Trophoblast cell (in vitro differentiated cells and primary cell): ENCODE results near the gene SPATA17.

Source experiments
- DNase-seq, 2 donors: peaks; one replicate each; pipeline ENCODE4 v3.0.0-alpha.2; 2016
- H2AFZ ChIP-seq: 2 replicates; pipeline ENCODE4 v1.6.1; 2013; ENCODE audit warnings: low read length, moderate library complexity, mild to moderate bottlenecking; ENCODE audit not compliant: insufficient read depth, poor library complexity
- H2AK5ac ChIP-seq: 2 replicates; pipeline ENCODE4 v1.6.1; 2013; ENCODE audit warnings: mild to moderate bottlenecking, low read length
- H2BK120ac ChIP-seq: 2 replicates; pipeline ENCODE4 v1.6.1; 2013; ENCODE audit warnings: low read length, mild to moderate bottlenecking, moderate library complexity; ENCODE audit not compliant: insufficient read depth, poor library complexity
- H2BK12ac ChIP-seq: 2 replicates; pipeline ENCODE4 v1.6.1; 2013; ENCODE audit warnings: mild to moderate bottlenecking, low read length, moderate library complexity
- H2BK5ac ChIP-seq: 2 replicates; pipeline ENCODE4 v1.6.1; 2013; ENCODE audit warnings: low read length, low read depth, moderate library complexity, mild to moderate bottlenecking; ENCODE audit not compliant: poor library complexity
- H3K14ac ChIP-seq: 2 replicates; pipeline ENCODE4 v1.6.1; 2013; ENCODE audit warnings: mild to moderate bottlenecking, low read length
- H3K18ac ChIP-seq: 2 replicates; pipeline ENCODE4 v1.6.1; 2013; ENCODE audit warnings: mild to moderate bottlenecking, low read length
- H3K23ac ChIP-seq: 2 replicates; pipeline ENCODE4 v1.6.1; 2013; ENCODE audit warnings: low read length
- H3K27ac ChIP-seq: 2 replicates; pipeline ENCODE4 v1.5.1; 2013; ENCODE audit warnings: low read depth, mild to moderate bottlenecking, inconsistent platforms, low read length, moderate library complexity
- H3K27me3 ChIP-seq: 2 replicates; pipeline ENCODE4 v1.6.1; 2013; ENCODE audit warnings: inconsistent platforms, mild to moderate bottlenecking, low read length, moderate library complexity; ENCODE audit not compliant: insufficient read depth
- H3K36me3 ChIP-seq, 2 experiments: 1 replicate in 1 of 2; 2 replicates in 1 of 2; pipeline ENCODE4 v1.6.1; 2013; ENCODE audit warnings: low read length in 2 of 2, mild to moderate bottlenecking in 2 of 2, moderate library complexity in 1 of 2; ENCODE audit not compliant: insufficient read depth in 2 of 2, control insufficient read depth in 1 of 2
- H3K4ac ChIP-seq: 2 replicates; pipeline ENCODE4 v1.6.1; 2013; ENCODE audit warnings: low read depth, mild to moderate bottlenecking, low read length, moderate library complexity
- H3K4me1 ChIP-seq, 2 experiments: 1 replicate in 1 of 2; 2 replicates in 1 of 2; pipeline ENCODE4 v1.6.1; 2013; ENCODE audit warnings: low read length in 2 of 2, mild to moderate bottlenecking in 2 of 2, moderate library complexity in 1 of 2; ENCODE audit not compliant: insufficient read depth in 2 of 2, control insufficient read depth in 1 of 2
- H3K4me2 ChIP-seq: 2 replicates; pipeline ENCODE4 v1.6.1; 2013; ENCODE audit warnings: inconsistent platforms, mild to moderate bottlenecking, low read length, moderate library complexity
- H3K4me3 ChIP-seq: 2 replicates; pipeline ENCODE4 v1.5.1; 2013; ENCODE audit warnings: mild to moderate bottlenecking, low read depth, low read length, inconsistent platforms
- H3K79me1 ChIP-seq: one replicate; pipeline ENCODE4 v1.6.1; 2013; ENCODE audit warnings: low read length
- H3K79me2 ChIP-seq: 2 replicates; pipeline ENCODE4 v1.6.1; 2013; ENCODE audit warnings: low read length, mild to moderate bottlenecking; ENCODE audit not compliant: control insufficient read depth, insufficient read depth, poor library complexity
- H3K9ac ChIP-seq: 2 replicates; pipeline ENCODE4 v1.6.1; 2013; ENCODE audit warnings: mild to moderate bottlenecking, low read length
- H3K9me3 ChIP-seq: 2 replicates; pipeline ENCODE4 v1.6.1; 2013; ENCODE audit warnings: low read depth, mild to moderate bottlenecking, control low read depth, inconsistent platforms, low read length; ENCODE audit not compliant: insufficient read depth
- H4K12ac ChIP-seq: 2 replicates; pipeline ENCODE4 v1.6.1; 2013; ENCODE audit warnings: low read depth, mild to moderate bottlenecking, low read length, moderate library complexity
- H4K8ac ChIP-seq: 2 replicates; pipeline ENCODE4 v1.6.1; 2013; ENCODE audit warnings: low read depth, mild to moderate bottlenecking, low read length, moderate library complexity
- H4K91ac ChIP-seq: one replicate; pipeline ENCODE4 v1.6.1; 2013; ENCODE audit warnings: low read depth, mild to moderate bottlenecking, low read length, moderate library complexity
- WGBS: extraction: QIAGEN DNeasy Blood & Tissue Kit; methylation state at CpG from one replicate; pipeline ENCODE4 v1.1.7; 2013; ENCODE audit warnings: missing lambda C conversion rate; ENCODE audit not compliant: insufficient read length, insufficient coverage; ENCODE audit errors: extremely low coverage; 5-methylcytosine and 5-hydroxymethylcytosine counted together

Gene SPATA17

GRCh38 chr1:217590598-217590997 is 40.5 kb upstream of the SPATA17 start:
- no peak overlapping the region for H3K9ac ChIP-seq
- DNase-seq = no peak
- H3K4me2 ChIP-seq = no peak overlapping the region
- H2BK120ac ChIP-seq = no peak overlapping the region
- no peaks in the 10 kb centered on the region for H3K36me3 ChIP-seq
- no peaks in the 10 kb centered on the region for H3K27me3 ChIP-seq
- H3K23ac ChIP-seq = no peak overlapping the region
- no peaks in the 10 kb centered on the region for H3K4me1 ChIP-seq
- H3K4ac ChIP-seq = no peak overlapping the region
- no peak overlapping the region for H3K4me3 ChIP-seq
- H2AK5ac ChIP-seq = no peak overlapping the region
- no peak overlapping the region for H2BK12ac ChIP-seq
- WGBS = no CpG with 5 or more reads among the region's 2 CpGs
- no peak overlapping the region for H4K8ac ChIP-seq
- no peak overlapping the region for H4K12ac ChIP-seq
- H3K9me3 ChIP-seq = no peaks in the 10 kb centered on the region
- H2AFZ ChIP-seq = no peak overlapping the region
- no peak overlapping the region for H4K91ac ChIP-seq
- no peak overlapping the region for H3K14ac ChIP-seq
- H3K79me2 ChIP-seq = no peaks in the 10 kb centered on the region
- H2BK5ac ChIP-seq = no peak overlapping the region
- no peaks in the 10 kb centered on the region for H3K79me1 ChIP-seq
- no peak overlapping the region for H3K18ac ChIP-seq
- H3K27ac ChIP-seq = no peak overlapping the region

DNA sequence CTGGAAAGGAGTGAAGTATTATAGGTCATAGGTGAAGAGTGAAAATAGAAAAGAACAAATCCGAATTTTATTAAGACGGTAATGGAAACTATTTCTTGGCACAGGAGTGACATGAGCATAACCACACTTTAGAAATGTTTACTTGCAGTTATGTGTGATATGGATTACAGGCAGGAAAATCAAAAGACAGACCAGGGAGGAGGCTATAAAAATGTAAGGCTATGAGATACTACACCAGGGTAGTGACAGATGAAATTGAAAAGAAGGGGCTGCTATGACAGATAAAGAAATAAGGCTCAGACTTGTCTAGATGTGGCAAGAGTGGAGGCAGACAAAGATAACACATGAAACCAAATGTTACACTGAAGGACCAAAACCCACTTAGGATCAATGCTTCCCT is 32.0 kb upstream of the SPATA17 start:
- Histone ChIP-seq H2BK12ac (no peak overlapping the region), H2AFZ (no peak overlapping the region), H4K12ac (no peak overlapping the region), H3K79me1 (no peaks in the 10 kb centered on the region), H3K27ac (no peak overlapping the region), H2BK120ac (no peak overlapping the region), H3K9ac (no peak overlapping the region), H3K4me1 (no peaks in the 10 kb centered on the region), H3K4ac (no peak overlapping the region), H2AK5ac (no peak overlapping the region), H4K8ac (no peak overlapping the region), H3K4me3 (no peak overlapping the region), H3K9me3 (no peaks in the 10 kb centered on the region), H3K14ac (no peak overlapping the region), H3K4me2 (no peak overlapping the region), H4K91ac (no peak overlapping the region), H3K27me3 (no peaks in the 10 kb centered on the region), H3K36me3 (peaks cover 0 to 2% of the 10 kb centered on the region in 2 experiments), H2BK5ac (no peak overlapping the region), H3K23ac (no peak overlapping the region), H3K18ac (no peak overlapping the region), H3K79me2 (no peaks in the 10 kb centered on the region)
- no peak for DNase-seq
- no CpG with 5 or more reads among the region's 2 CpGs for WGBS

DNA sequence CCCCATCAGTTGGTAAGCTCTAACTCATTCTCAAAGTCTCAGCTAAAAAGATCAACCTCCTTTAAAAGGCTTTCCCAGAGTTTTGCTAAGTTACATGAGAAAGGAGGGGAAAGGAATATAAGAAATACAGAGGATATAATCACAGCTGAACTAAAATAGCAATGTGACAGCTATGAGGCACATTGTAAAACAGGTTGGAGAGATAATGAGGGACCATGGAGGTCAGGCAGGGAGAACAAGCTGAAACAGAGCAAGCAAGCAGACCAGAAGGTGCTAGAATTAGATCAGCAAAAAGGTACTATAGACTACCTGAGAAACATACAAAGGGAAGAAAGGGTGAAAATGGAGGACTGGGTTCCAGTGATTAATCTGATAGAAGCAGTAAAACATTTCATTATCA is 28.8 kb upstream of the SPATA17 start:
- H3K18ac ChIP-seq = no peak overlapping the region
- no peak overlapping the region for H2AFZ ChIP-seq
- no peak overlapping the region for H4K12ac ChIP-seq
- no peak for DNase-seq
- H3K79me1 ChIP-seq = no peaks in the 10 kb centered on the region
- no peak overlapping the region for H3K9ac ChIP-seq
- no peak overlapping the region for H3K4me3 ChIP-seq
- no peak overlapping the region for H3K27ac ChIP-seq
- no peak overlapping the region for H3K23ac ChIP-seq
- no peaks in the 10 kb centered on the region for H3K79me2 ChIP-seq
- H3K9me3 ChIP-seq = no peaks in the 10 kb centered on the region
- H3K27me3 ChIP-seq = no peaks in the 10 kb centered on the region
- no peak overlapping the region for H4K8ac ChIP-seq
- H2BK12ac ChIP-seq = no peak overlapping the region
- no peak overlapping the region for H2AK5ac ChIP-seq
- H3K4me2 ChIP-seq = no peak overlapping the region
- H3K14ac ChIP-seq = no peak overlapping the region
- no peak overlapping the region for H2BK5ac ChIP-seq
- H3K4ac ChIP-seq = no peak overlapping the region
- peaks cover 0 to 2% of the 10 kb centered on the region in 2 experiments for H3K36me3 ChIP-seq
- no peak overlapping the region for H4K91ac ChIP-seq
- no peak overlapping the region for H2BK120ac ChIP-seq
- no peaks in the 10 kb centered on the region for H3K4me1 ChIP-seq

GRCh38 chr1:217605390-217605789 is 25.8 kb upstream of the SPATA17 start:
- no peak for DNase-seq
- H3K79me2 ChIP-seq = no peaks in the 10 kb centered on the region
- no peaks in the 10 kb centered on the region for H3K9me3 ChIP-seq
- no peak overlapping the region for H3K23ac ChIP-seq
- H2BK120ac ChIP-seq = no peak overlapping the region
- no peak overlapping the region for H2BK12ac ChIP-seq
- H4K12ac ChIP-seq = no peak overlapping the region
- H2AK5ac ChIP-seq = no peak overlapping the region
- H3K9ac ChIP-seq = no peak overlapping the region
- no peak overlapping the region for H3K4me2 ChIP-seq
- H3K27ac ChIP-seq = no peak overlapping the region
- no peak overlapping the region for H2BK5ac ChIP-seq
- no peak overlapping the region for H3K4ac ChIP-seq
- peaks cover 0 to 2% of the 10 kb centered on the region in 2 experiments for H3K36me3 ChIP-seq
- H3K4me1 ChIP-seq = no peaks in the 10 kb centered on the region
- H3K79me1 ChIP-seq = no peaks in the 10 kb centered on the region
- no peak overlapping the region for H4K91ac ChIP-seq
- H3K14ac ChIP-seq = no peak overlapping the region
- no peak overlapping the region for H4K8ac ChIP-seq
- no peak overlapping the region for H3K18ac ChIP-seq
- H3K27me3 ChIP-seq = no peaks in the 10 kb centered on the region
- H3K4me3 ChIP-seq = no peak overlapping the region
- WGBS = no CpG with 5 or more reads among the region's 1 CpG
- H2AFZ ChIP-seq = no peak overlapping the region
